ENCODE data around the gene LY6G6F. TPM values are rescaled to one million over a fixed set of nuclear protein-coding genes. Genes with fewer than 3 reads are reported as not detected.

LY6G6F gene
- total RNA-seq, 1 donor from 2014 or later: not detected

- Histone ChIP-seq H3K27me3 (ENCODE audit: insufficient read depth, low read length) (no peaks in the 10 kb centered on the region), H3K36me3 (ENCODE audit: insufficient read depth, low read length) (peaks cover 4% of the 10 kb centered on the region), H4K20me1 (ENCODE audit: insufficient read depth, low read length) (no peaks in the 10 kb centered on the region), H3K4me3 (ENCODE audit: insufficient read depth, low read depth, low read length) (no peak overlapping the region), H3K9ac (ENCODE audit: low read length) (no peak overlapping the region), H3K9me3 (ENCODE audit: insufficient read depth, low read depth, low read length) (no peaks in the 10 kb centered on the region), H3K4me2 (ENCODE audit: low read length) (no peak overlapping the region), H3K27ac (ENCODE audit: low read depth, low read length) (no peak overlapping the region), H2AFZ (ENCODE audit: low read depth, low read length) (no peak overlapping the region), H3K4me1 (ENCODE audit: insufficient read depth, low read length) (no peaks in the 10 kb centered on the region), H3K79me2 (ENCODE audit: insufficient read depth, low read length) (peaks cover 6% of the 10 kb centered on the region)
- Mint-ChIP-seq H3K36me3 (ENCODE audit: low read depth, unreplicated experiment) (peaks cover 10% of the 10 kb centered on the region), H3K27ac (ENCODE audit: unreplicated experiment) (peak overlapping the region; percentile 84), H3K27me3 (ENCODE audit: low read depth, unreplicated experiment) (no peaks in the 10 kb centered on the region), H3K9me3 (ENCODE audit: unreplicated experiment) (no peaks in the 10 kb centered on the region), H3K4me1 (ENCODE audit: low read depth, unreplicated experiment) (peaks cover 13% of the 10 kb centered on the region), H3K4me3 (ENCODE audit: unreplicated experiment) (no peak overlapping the region)
- DNase-seq (ENCODE audit: low read depth) (no peak), FAIRE-seq (no peak)
- TF ChIP-seq CTCF (IDR thresholded peaks at IDR 0.05; ENCODE audit: insufficient read depth, low read depth, low read length) (no peak), EZH2 (IDR thresholded peaks at IDR 0.05; ENCODE audit: insufficient read depth, low read length) (no peak)
Observed at GRCh38 chr6:31744422-31744821, 37.8 kb downstream of the LY6G6F start.

GRCh38 chr6:31749301-31750036 is 42.8 kb downstream of the LY6G6F start:
- FAIRE-seq: no peak
- no peak overlapping the region for H2AFZ ChIP-seq (ENCODE audit: low read depth, low read length)
- no peaks in the 10 kb centered on the region for H3K9me3 Mint-ChIP-seq (ENCODE audit: unreplicated experiment)
- no peak overlapping the region for H3K9ac ChIP-seq (ENCODE audit: low read length)
- peaks cover 24% of the 10 kb centered on the region for H3K4me1 Mint-ChIP-seq (ENCODE audit: low read depth, unreplicated experiment)
- DNase-seq (ENCODE audit: low read depth): no peak
- no peaks in the 10 kb centered on the region for H3K36me3 Mint-ChIP-seq (ENCODE audit: low read depth, unreplicated experiment)
- H3K36me3 ChIP-seq (ENCODE audit: insufficient read depth, low read length): peaks cover 4% of the 10 kb centered on the region
- peak overlapping the region; percentile 3 for H3K4me3 Mint-ChIP-seq (ENCODE audit: unreplicated experiment)
- H3K9me3 ChIP-seq (ENCODE audit: insufficient read depth, low read depth, low read length): no peaks in the 10 kb centered on the region
- no peaks in the 10 kb centered on the region for H3K27me3 Mint-ChIP-seq (ENCODE audit: low read depth, unreplicated experiment)
- no peaks in the 10 kb centered on the region for H4K20me1 ChIP-seq (ENCODE audit: insufficient read depth, low read length)
- H3K4me2 ChIP-seq (ENCODE audit: low read length): no peak overlapping the region
- no peak overlapping the region for H3K27ac ChIP-seq (ENCODE audit: low read depth, low read length)
- H3K27ac Mint-ChIP-seq (ENCODE audit: unreplicated experiment): no peak overlapping the region
- no peak overlapping the region for H3K4me3 ChIP-seq (ENCODE audit: insufficient read depth, low read depth, low read length)
- no peaks in the 10 kb centered on the region for H3K27me3 ChIP-seq (ENCODE audit: insufficient read depth, low read length)
- H3K79me2 ChIP-seq (ENCODE audit: insufficient read depth, low read length): no peaks in the 10 kb centered on the region
- H3K4me1 ChIP-seq (ENCODE audit: insufficient read depth, low read length): peaks cover 11% of the 10 kb centered on the region
- TF ChIP-seq CTCF (IDR thresholded peaks at IDR 0.05; ENCODE audit: insufficient read depth, low read depth, low read length) (no peak), EZH2 (IDR thresholded peaks at IDR 0.05; ENCODE audit: insufficient read depth, low read length) (no peak)

- no peak overlapping the region for H3K9ac ChIP-seq (ENCODE audit: low read length)
- Mint-ChIP-seq H3K9me3 (ENCODE audit: unreplicated experiment) (no peaks in the 10 kb centered on the region), H3K27me3 (ENCODE audit: low read depth, unreplicated experiment) (no peaks in the 10 kb centered on the region), H3K36me3 (ENCODE audit: low read depth, unreplicated experiment) (no peaks in the 10 kb centered on the region), H3K4me1 (ENCODE audit: low read depth, unreplicated experiment) (peaks cover 23% of the 10 kb centered on the region), H3K27ac (ENCODE audit: unreplicated experiment) (no peak overlapping the region), H3K4me3 (ENCODE audit: unreplicated experiment) (peak overlapping the region; percentile 6)
- DNase-seq (ENCODE audit: low read depth) (peak; percentile 81), FAIRE-seq (no peak)
- no peaks in the 10 kb centered on the region for H3K9me3 ChIP-seq (ENCODE audit: insufficient read depth, low read depth, low read length)
- H3K27me3 ChIP-seq (ENCODE audit: insufficient read depth, low read length): no peaks in the 10 kb centered on the region
- TF ChIP-seq CTCF (IDR thresholded peaks at IDR 0.05; ENCODE audit: insufficient read depth, low read depth, low read length) (no peak), EZH2 (IDR thresholded peaks at IDR 0.05; ENCODE audit: insufficient read depth, low read length) (no peak)
- no peak overlapping the region for H3K4me3 ChIP-seq (ENCODE audit: insufficient read depth, low read depth, low read length)
- H3K4me1 ChIP-seq (ENCODE audit: insufficient read depth, low read length): peaks cover 11% of the 10 kb centered on the region
- no peaks in the 10 kb centered on the region for H4K20me1 ChIP-seq (ENCODE audit: insufficient read depth, low read length)
- no peak overlapping the region for H2AFZ ChIP-seq (ENCODE audit: low read depth, low read length)
- peak overlapping the region; percentile 28 for H3K4me2 ChIP-seq (ENCODE audit: low read length)
- peak overlapping the region; percentile 34 for H3K27ac ChIP-seq (ENCODE audit: low read depth, low read length)
- peaks cover 4% of the 10 kb centered on the region for H3K36me3 ChIP-seq (ENCODE audit: insufficient read depth, low read length)
- no peaks in the 10 kb centered on the region for H3K79me2 ChIP-seq (ENCODE audit: insufficient read depth, low read length)
Observed at GRCh38 chr6:31750411-31751022, 43.9 kb downstream of the LY6G6F start.

All from astrocyte (in vitro differentiated cells and primary cell).